ENCODE results near the gene STK38L. TPM values are rescaled to one million over a fixed set of nuclear protein-coding genes. Genes with fewer than 3 reads are reported as not detected.

Gene STK38L
- total and polyA plus RNA-seq, 12 donors: 10.2 to 298 (median 21.0) TPM

DNA sequence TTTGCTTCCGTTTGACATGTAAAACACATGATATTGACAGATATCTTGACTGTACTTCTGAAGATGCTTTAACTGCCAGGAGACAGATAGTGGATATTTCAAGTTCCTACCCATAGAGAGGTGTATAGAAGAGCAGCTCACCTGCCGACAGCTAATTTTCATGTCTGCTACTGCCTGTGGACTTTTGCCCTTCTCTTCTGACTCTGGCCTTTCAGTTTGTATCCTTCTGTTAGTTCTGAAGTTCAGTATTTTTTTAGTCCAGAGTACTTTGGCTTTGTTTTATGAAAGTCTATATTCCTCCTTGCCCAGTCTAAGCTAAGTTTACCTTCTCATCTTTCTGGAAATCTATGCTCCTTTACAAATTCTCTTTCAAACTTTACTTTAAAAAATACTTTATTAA, 30.8 kb upstream of the STK38L start:
- Histone ChIP-seq H3K27me3 (no peaks in the 10 kb centered on the region), H3K36me3 (replicated peaks in 1 of 2) (no peaks in the 10 kb centered on the region), H3K4me1 (replicated peaks in 1 of 2) (no peaks in the 10 kb centered on the region), H3K9me3 (replicated peaks in 1 of 3) (no peaks in the 10 kb centered on the region), H3K4me3 (no peak overlapping the region), H3K27ac (no peak overlapping the region)
- 83 to 86% (median 84%) methylated on average over 2 of the region's 2 CpGs for WGBS, 4 donors
- DNase-seq: no peak
- intact Hi-C loops (cut with DNase I): no loop called here
- TF ChIP-seq POLR2A (IDR thresholded peaks at IDR 0.05): no peak
- no peak for TF ChIP-seq CTCF (IDR thresholded peaks at IDR 0.05)

DNA sequence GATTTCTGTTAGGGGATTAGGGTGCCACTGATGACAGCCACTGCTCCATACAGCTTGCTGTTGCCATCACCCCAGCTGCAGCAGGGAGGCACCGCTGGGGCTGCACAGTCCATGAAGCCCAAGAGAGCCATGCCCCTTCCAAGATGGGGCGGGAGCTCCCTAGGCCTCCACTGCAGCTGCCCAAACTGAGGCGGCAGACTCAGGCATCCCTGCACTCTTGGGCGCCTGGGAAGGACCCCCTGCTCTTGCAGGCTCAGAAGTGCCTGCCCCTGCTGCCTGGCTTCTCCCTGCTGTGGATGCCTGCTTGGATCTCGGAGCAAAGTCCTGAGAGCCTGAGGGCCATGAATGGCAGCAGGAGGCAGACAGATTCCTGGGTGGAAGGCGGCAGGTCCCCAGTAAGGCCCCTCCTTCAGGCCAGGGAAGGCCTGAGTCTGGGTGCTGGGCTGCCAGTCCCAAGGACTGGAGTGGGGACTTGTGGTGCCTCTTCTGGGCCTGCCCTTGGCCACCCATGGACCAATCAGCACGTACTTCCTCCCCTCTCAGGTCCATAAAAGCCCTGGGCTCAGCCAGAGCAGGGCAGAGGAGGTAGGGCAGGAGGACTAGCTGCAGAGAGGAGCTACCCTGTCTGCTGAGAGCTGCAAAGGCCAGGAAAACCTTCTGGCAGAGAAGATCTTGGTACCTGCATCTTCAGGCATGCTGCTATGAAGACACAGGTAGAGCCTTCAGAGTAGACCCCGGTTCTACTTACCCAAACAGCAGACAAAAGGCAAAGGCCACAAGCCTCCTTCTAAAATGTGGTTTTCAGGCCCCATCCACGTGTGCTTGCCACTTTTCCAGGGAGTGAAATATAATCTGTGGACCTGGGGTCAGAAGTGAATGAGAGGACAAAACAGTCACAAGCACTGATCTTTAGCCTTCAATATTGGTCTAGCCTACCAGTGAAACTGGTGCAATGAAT, 30.0 kb upstream of the STK38L start:
- 91 to 93% (median 92%) methylated on average over 7 to 9 of the region's 9 CpGs for WGBS, 4 donors
- no peak for DNase-seq
- no peaks in the 10 kb centered on the region for H3K9me3 ChIP-seq (replicated peaks in 1 of 3)
- TF ChIP-seq CTCF (IDR thresholded peaks at IDR 0.05): no peak
- no peak for TF ChIP-seq POLR2A (IDR thresholded peaks at IDR 0.05)
- H3K27me3 ChIP-seq: no peaks in the 10 kb centered on the region
- no peaks in the 10 kb centered on the region for H3K4me1 ChIP-seq (replicated peaks in 1 of 2)
- no peaks in the 10 kb centered on the region for H3K36me3 ChIP-seq (replicated peaks in 1 of 2)
- H3K4me3 ChIP-seq: no peak overlapping the region
- no peak overlapping the region for H3K27ac ChIP-seq
- intact Hi-C loops (cut with DNase I): no loop called here

DNA sequence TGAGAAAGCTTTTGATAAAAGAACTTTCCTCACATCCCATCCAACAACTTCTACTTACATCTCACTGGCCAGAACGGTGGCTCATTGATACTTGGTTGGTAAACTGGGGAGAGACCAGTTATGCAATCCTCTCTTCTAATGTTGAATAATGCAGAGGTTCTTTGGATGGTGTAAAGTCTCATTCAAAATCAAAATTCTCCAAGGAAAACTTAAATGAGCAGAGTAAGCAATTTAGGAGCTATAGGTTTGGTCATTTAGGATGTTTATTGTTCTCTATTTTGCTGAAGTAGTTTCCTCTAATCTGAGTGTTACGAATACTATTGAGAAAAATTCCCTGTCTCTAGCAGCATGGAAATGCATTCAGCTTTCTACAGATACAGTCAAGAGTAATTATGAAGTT, 26.5 kb upstream of the STK38L start:
- H3K27me3 ChIP-seq: no peaks in the 10 kb centered on the region
- no peaks in the 10 kb centered on the region for H3K9me3 ChIP-seq (replicated peaks in 1 of 3)
- H3K36me3 ChIP-seq (replicated peaks in 1 of 2): no peaks in the 10 kb centered on the region
- no peak for DNase-seq
- H3K27ac ChIP-seq: no peak overlapping the region
- WGBS, 4 donors: 90 to 93% (median 92%) methylated on average over 2 of the region's 2 CpGs
- TF ChIP-seq POLR2A (IDR thresholded peaks at IDR 0.05): no peak
- no peak for TF ChIP-seq CTCF (IDR thresholded peaks at IDR 0.05)
- H3K4me1 ChIP-seq (replicated peaks in 1 of 2): no peaks in the 10 kb centered on the region
- no peak overlapping the region for H3K4me3 ChIP-seq
- intact Hi-C loops (cut with DNase I): no loop called here

- no peak for DNase-seq
- Histone ChIP-seq H3K36me3 (replicated peaks in 1 of 2) (no peaks in the 10 kb centered on the region), H3K4me1 (replicated peaks in 1 of 2) (no peaks in the 10 kb centered on the region), H3K9me3 (replicated peaks in 1 of 3) (no peaks in the 10 kb centered on the region), H3K27me3 (no peaks in the 10 kb centered on the region), H3K27ac (no peak overlapping the region), H3K4me3 (no peak overlapping the region)
- intact Hi-C loops (cut with DNase I): no loop called here
- TF ChIP-seq CTCF (IDR thresholded peaks at IDR 0.05) (no peak), POLR2A (IDR thresholded peaks at IDR 0.05) (no peak)
- 78 to 83% (median 80%) methylated on average over 5 of the region's 5 CpGs for WGBS, 4 donors
These were observed 24.4 kb upstream of the STK38L start for GRCh38 chr12:27219693-27220054.

Measured in adrenal gland (tissue), 12 donors.